Neural crest cell (in vitro differentiated cells): Measurements from ENCODE around the gene PPP2R1B. TPM values are rescaled to one million over a fixed set of nuclear protein-coding genes. Genes with fewer than 3 reads are reported as not detected.
"Not testable (repeated sequence)": the region's sequence is repeated elsewhere in the genome, so short reads cannot be mapped to it uniquely, and the experiment has no call there.

ENCODE experiments used
- DNase-seq: peaks from one replicate; pipeline ENCODE4 v3.0.0; 2021; ENCODE audit warnings: low read depth, mixed read lengths, low spot score
- H3K27ac Mint-ChIP-seq: one replicate; pipeline ENCODE4 v1.8.0; 2021; ENCODE audit warnings: mild to moderate bottlenecking, mixed read lengths; ENCODE audit not compliant: unreplicated experiment
- H3K27me3 Mint-ChIP-seq: 2 replicates; pipeline ENCODE4 v1.8.0; 2021; ENCODE audit warnings: low read depth, mild to moderate bottlenecking, mixed read lengths
- H3K36me3 Mint-ChIP-seq: 2 replicates; pipeline ENCODE4 v1.8.0; 2021; ENCODE audit warnings: low read depth, mild to moderate bottlenecking, mixed read lengths
- H3K4me1 Mint-ChIP-seq: 2 replicates; pipeline ENCODE4 v1.8.0; 2021; ENCODE audit warnings: mixed read lengths
- H3K4me3 Mint-ChIP-seq: one replicate; pipeline ENCODE4 v1.8.0; 2021; ENCODE audit warnings: mild to moderate bottlenecking, mixed read lengths
- H3K9me3 Mint-ChIP-seq: 2 replicates; pipeline ENCODE4 v1.8.0; 2021; ENCODE audit warnings: mixed read lengths
- total RNA-seq: library from RNA; stranded (reverse); gene quantifications from 2 replicates; pipeline ENCODE4 v1.2.1, GENCODE V29; 2021
- TF ChIP-seq, protein P1 (sequence below): fragments of 200-600 bp; sonication (generic); conservative IDR thresholded peaks from 2 replicates; pipeline ENCODE4 v1.5.0; 2021; ENCODE audit warnings: antibody characterized with exemption, mild to moderate bottlenecking

Gene PPP2R1B
- total RNA-seq, 1 donor from 2014 or later, result 80.4 TPM

- Mint-ChIP-seq H3K4me3 (no peak overlapping the region), H3K27me3 (no peaks in the 10 kb centered on the region), H3K36me3 (peaks cover 21% of the 10 kb centered on the region), H3K9me3 (no peaks in the 10 kb centered on the region), H3K4me1 (peaks cover 18% of the 10 kb centered on the region), H3K27ac (no peak overlapping the region)
- no peak for DNase-seq
- TF ChIP-seq, protein P1, sequence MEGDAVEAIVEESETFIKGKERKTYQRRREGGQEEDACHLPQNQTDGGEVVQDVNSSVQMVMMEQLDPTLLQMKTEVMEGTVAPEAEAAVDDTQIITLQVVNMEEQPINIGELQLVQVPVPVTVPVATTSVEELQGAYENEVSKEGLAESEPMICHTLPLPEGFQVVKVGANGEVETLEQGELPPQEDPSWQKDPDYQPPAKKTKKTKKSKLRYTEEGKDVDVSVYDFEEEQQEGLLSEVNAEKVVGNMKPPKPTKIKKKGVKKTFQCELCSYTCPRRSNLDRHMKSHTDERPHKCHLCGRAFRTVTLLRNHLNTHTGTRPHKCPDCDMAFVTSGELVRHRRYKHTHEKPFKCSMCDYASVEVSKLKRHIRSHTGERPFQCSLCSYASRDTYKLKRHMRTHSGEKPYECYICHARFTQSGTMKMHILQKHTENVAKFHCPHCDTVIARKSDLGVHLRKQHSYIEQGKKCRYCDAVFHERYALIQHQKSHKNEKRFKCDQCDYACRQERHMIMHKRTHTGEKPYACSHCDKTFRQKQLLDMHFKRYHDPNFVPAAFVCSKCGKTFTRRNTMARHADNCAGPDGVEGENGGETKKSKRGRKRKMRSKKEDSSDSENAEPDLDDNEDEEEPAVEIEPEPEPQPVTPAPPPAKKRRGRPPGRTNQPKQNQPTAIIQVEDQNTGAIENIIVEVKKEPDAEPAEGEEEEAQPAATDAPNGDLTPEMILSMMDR, result no peak
Observed at GRCh38 chr11:111720801-111721494, 45.2 kb downstream of the PPP2R1B start.

GRCh38 chr11:111719379-111719778 is 46.8 kb downstream of the PPP2R1B start:
- peaks cover 21% of the 10 kb centered on the region for H3K36me3 Mint-ChIP-seq
- no peak for DNase-seq
- no peaks in the 10 kb centered on the region for H3K9me3 Mint-ChIP-seq
- TF ChIP-seq, protein P1, result no peak
- peaks cover 18% of the 10 kb centered on the region for H3K4me1 Mint-ChIP-seq
- no peak overlapping the region for H3K4me3 Mint-ChIP-seq
- no peak overlapping the region for H3K27ac Mint-ChIP-seq
- no peaks in the 10 kb centered on the region for H3K27me3 Mint-ChIP-seq

DNA sequence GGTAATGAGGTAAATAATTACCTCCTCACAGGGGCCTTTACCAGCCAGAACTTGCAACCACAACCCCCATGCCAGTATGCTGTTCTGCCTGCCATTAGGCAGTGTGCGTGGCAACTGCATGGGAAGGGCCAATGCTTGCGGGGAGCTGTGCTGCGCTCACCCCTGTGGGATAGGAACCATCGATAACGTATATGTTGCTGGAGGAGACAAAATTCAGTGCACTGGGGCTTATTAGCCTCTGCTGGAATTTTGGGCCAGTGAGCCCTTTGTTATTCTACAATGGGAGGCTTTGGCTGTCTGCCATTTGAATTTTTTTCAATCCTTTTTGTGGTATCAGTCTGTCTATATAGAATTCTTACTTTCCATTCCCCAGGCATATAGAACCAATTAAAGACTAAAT is 47.3 kb downstream of the PPP2R1B start:
- Mint-ChIP-seq H3K4me1 (peaks cover 18% of the 10 kb centered on the region), H3K36me3 (peaks cover 21% of the 10 kb centered on the region), H3K9me3 (no peaks in the 10 kb centered on the region), H3K27me3 (no peaks in the 10 kb centered on the region), H3K27ac (peak overlapping the region; percentile 8), H3K4me3 (no peak overlapping the region)
- no peak for DNase-seq
- TF ChIP-seq, protein P1, result no peak

DNA sequence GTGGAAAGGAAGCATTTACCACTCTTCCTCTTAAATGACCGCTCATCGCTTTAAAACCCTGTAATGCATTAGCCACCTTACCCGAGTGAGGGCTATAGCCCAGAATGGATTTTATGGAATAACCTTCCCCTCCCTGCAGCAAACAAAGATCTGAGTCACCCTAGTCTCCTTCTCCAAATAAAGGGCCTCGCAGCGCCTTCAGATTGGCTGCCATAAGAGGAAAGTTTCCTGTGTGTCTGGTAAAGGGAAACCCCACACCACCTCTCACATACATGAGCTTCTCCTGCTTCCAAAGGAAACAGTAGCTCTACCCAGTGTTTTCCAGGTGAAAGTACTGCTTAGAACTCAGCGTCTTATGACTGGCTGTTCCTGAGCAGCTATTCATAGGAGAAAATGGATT is 47.8 kb downstream of the PPP2R1B start:
- Mint-ChIP-seq H3K4me1 (peaks cover 18% of the 10 kb centered on the region), H3K27ac (no peak overlapping the region), H3K36me3 (peaks cover 21% of the 10 kb centered on the region), H3K9me3 (no peaks in the 10 kb centered on the region), H3K4me3 (no peak overlapping the region), H3K27me3 (no peaks in the 10 kb centered on the region)
- DNase-seq, result no peak
- TF ChIP-seq, protein P1, result no peak

GRCh38 chr11:111717660-111718059 is 48.5 kb downstream of the PPP2R1B start:
- not testable (repeated sequence) for DNase-seq, H3K9me3 Mint-ChIP-seq, H3K27me3 Mint-ChIP-seq, H3K4me3 Mint-ChIP-seq, H3K27ac Mint-ChIP-seq
- Mint-ChIP-seq H3K36me3 (peaks cover 23% of the 10 kb centered on the region), H3K4me1 (peaks cover 18% of the 10 kb centered on the region)

GRCh38 chr11:111715142-111715816 is 50.9 kb downstream of the PPP2R1B start:
- TF ChIP-seq, protein P1, result no peak
- DNase-seq, result no peak
- H3K4me3 Mint-ChIP-seq, result no peak overlapping the region
- peaks cover 16% of the 10 kb centered on the region for H3K36me3 Mint-ChIP-seq
- H3K27me3 Mint-ChIP-seq, result peaks cover 4% of the 10 kb centered on the region
- H3K27ac Mint-ChIP-seq, result no peak overlapping the region
- H3K9me3 Mint-ChIP-seq, result no peaks in the 10 kb centered on the region
- H3K4me1 Mint-ChIP-seq, result peaks cover 18% of the 10 kb centered on the region
